Spleen (tissue), 11 donors: ENCODE data around the gene NXN. TPM values are rescaled to one million over a fixed set of nuclear protein-coding genes. Genes with fewer than 3 reads are reported as not detected.

ENCODE experiments used
- DNase-seq: peaks from one replicate; pipeline ENCODE4 v3.0.0-alpha.2; 2020
- H3K27ac ChIP-seq, 8 donors: fragments of 200-600 bp; sonication (generic) in 7 of 8; 1 replicate in 4 of 8; 2 replicates in 4 of 8; pipeline versions ENCODE4 v1.5.0 to v1.8.0; 2016 to 2021; ENCODE audit warnings: inconsistent platforms in 4 of 8, mild to moderate bottlenecking in 4 of 8, moderate library complexity in 1 of 8
- H3K27me3 ChIP-seq, 7 donors: fragments of 200-600 bp; sonication (generic) in 6 of 7; replicated peaks in 1 of 7; 1 replicate in 4 of 7; 2 replicates in 3 of 7; pipeline versions ENCODE4 v1.5.0 to v1.8.0; 2016 to 2021; ENCODE audit warnings: inconsistent platforms in 3 of 7, mild to moderate bottlenecking in 1 of 7
- H3K36me3 ChIP-seq, 6 donors: fragments of 200-600 bp; sonication (generic) in 5 of 6; 1 replicate in 4 of 6; 2 replicates in 2 of 6; pipeline versions ENCODE4 v1.5.0 to v1.8.0; 2016 to 2021; ENCODE audit warnings: inconsistent platforms in 2 of 6
- H3K4me1 ChIP-seq, 6 donors: fragments of 200-600 bp; sonication (generic) in 5 of 6; 1 replicate in 3 of 6; 2 replicates in 3 of 6; pipeline versions ENCODE4 v1.5.0 to v1.8.0; 2016 to 2021; ENCODE audit warnings: inconsistent platforms in 3 of 6
- H3K4me3 ChIP-seq, 8 donors: fragments of 200-600 bp; sonication (generic) in 7 of 8; 1 replicate in 4 of 8; 2 replicates in 4 of 8; pipeline versions ENCODE4 v1.5.0 to v1.8.0; 2016 to 2021; ENCODE audit warnings: inconsistent platforms in 4 of 8, mild to moderate bottlenecking in 4 of 8, moderate library complexity in 2 of 8
- H3K9me3 ChIP-seq, 8 donors: fragments of 200-600 bp; sonication (generic) in 7 of 8; 1 replicate in 4 of 8; 2 replicates in 4 of 8; pipeline versions ENCODE4 v1.5.0 to v1.8.0; 2016 to 2021; ENCODE audit warnings: inconsistent platforms in 4 of 8
- CTCF ChIP-seq, 11 experiments: fragments of 200-600 bp in 7 of 11; fragments of 450-650 bp in 4 of 11; sonication (generic) in 4 of 11; IDR thresholded peaks in 8 of 11; conservative IDR thresholded peaks in 3 of 11; 1 replicate in 7 of 11; 2 replicates in 4 of 11; pipeline versions ENCODE4 v1.4.0 to v1.8.0; 2016 to 2021; ENCODE audit warnings: antibody characterized with exemption in 11 of 11, inconsistent platforms in 4 of 11, mild to moderate bottlenecking in 1 of 11
- POLR2A ChIP-seq, 3 donors: fragments of 450-650 bp; IDR thresholded peaks; one replicate each; pipeline ENCODE4 v1.5.1; 2017; ENCODE audit warnings: antibody characterized with exemption in 3 of 3, mild to moderate bottlenecking in 1 of 3
- POLR2AphosphoS5 ChIP-seq, 3 donors: sonication (generic); formaldehyde crosslinking; IDR thresholded peaks; one replicate each; pipeline ENCODE4 v1.5.1; 2017; ENCODE audit warnings: antibody characterized with exemption in 3 of 3
- WGBS, 5 donors: extraction: QIAGEN DNeasy Blood & Tissue Kit in 3 of 5; methylation state at CpG; one replicate each; pipeline versions ENCODE4 v1.1.5 to v1.1.7; 2013 to 2018; 5-methylcytosine and 5-hydroxymethylcytosine counted together
- intact Hi-C: fragments of 100-400 bp; cut with DNase I; formaldehyde crosslinking; loops from one replicate; pipeline ENCODE4 v1.15.0; 2023; ENCODE audit warnings: low total_unique reads
- polyA plus RNA-seq, 3 donors: library from polyadenylated mRNA; stranded (reverse); fragments of 200-250 nt; gene quantifications; one replicate each; pipeline ENCODE4 v1.2.1, GENCODE V29; 2013
- total RNA-seq, 7 donors: library from RNA; depleted of rRNA in 3 of 7; stranded (reverse); fragments of >200 nt in 3 of 7; fragmentation: NEBNext Ultra II Directional in 4 of 7; extraction: Animal tissue kit (Norgen Biotek cat#: 25700) in 4 of 7; gene quantifications; one replicate each; pipeline versions ENCODE4 v1.1.0 to v1.2.1, GENCODE V29; 2016 to 2021
- donor health status: healthy with polysubstance abuse.
- donor health status: DM: no; HTN: no; CAD: no; lungs with moderate emphysema.
- donor health status: DM: no; HTN: no; CAD: no.
- donor health status: Bipolar disorder and iron deficiency.
- donor health status: healthy.
- donor health status: DM: no; HTN: no; CAD: no.
- donor health status: DM: yes; HTN: yes; CAD: no.

The NXN gene
- total and polyA plus RNA-seq, 10 donors = 3.9 to 21.4 (median 10.3) TPM

GRCh38 chr17:773467-774312 lies 205.9 kb downstream of the NXN start:
- no peak for DNase-seq
- intact Hi-C loops = no loop called here
- TF ChIP-seq CTCF (IDR thresholded peaks at IDR 0.05 in 8 of 11, conservative IDR thresholded peaks at IDR 0.05 in 3 of 11) (no peak), POLR2A (IDR thresholded peaks at IDR 0.05) (no peak), POLR2AphosphoS5 (IDR thresholded peaks at IDR 0.05) (no peak)

GRCh38 chr17:773016-773415 lies 206.6 kb downstream of the NXN start:
- H3K4me1 ChIP-seq = peaks cover 0 to 6% (median 0%) of the 10 kb centered on the region in 6 donors
- H3K4me3 ChIP-seq = no peak overlapping the region
- H3K9me3 ChIP-seq = no peaks in the 10 kb centered on the region
- no peaks in the 10 kb centered on the region for H3K27me3 ChIP-seq
- H3K27ac ChIP-seq = no peak overlapping the region
- TF ChIP-seq CTCF (IDR thresholded peaks at IDR 0.05 in 8 of 11, conservative IDR thresholded peaks at IDR 0.05 in 3 of 11) (no peak), POLR2AphosphoS5 (IDR thresholded peaks at IDR 0.05) (no peak), POLR2A (IDR thresholded peaks at IDR 0.05) (no peak)
- 87 to 95% (median 92%) methylated on average over 5 of the region's 5 CpGs for WGBS, 5 donors
- intact Hi-C loops = no loop called here
- H3K36me3 ChIP-seq = peaks cover 10 to 100% (median 85%) of the 10 kb centered on the region in 6 donors
- DNase-seq = no peak

More at GRCh38 chr17:773467-774312, 205.9 kb downstream of the NXN start:
- Histone ChIP-seq H3K27me3 (no peaks in the 10 kb centered on the region), H3K36me3 (peaks cover 13 to 100% (median 92%) of the 10 kb centered on the region in 6 donors), H3K9me3 (no peaks in the 10 kb centered on the region), H3K27ac (peak overlapping the region in 1 of 8 donors; percentile 4), H3K4me3 (no peak overlapping the region), H3K4me1 (peaks cover 0 to 6% (median 0%) of the 10 kb centered on the region in 6 donors)
- WGBS, 5 donors = 64 to 77% (median 71%) methylated on average over 14 of the region's 14 CpGs

GRCh38 chr17:767076-767475 lies 212.5 kb downstream of the NXN start:
- no peaks in the 10 kb centered on the region for H3K4me1 ChIP-seq

More at GRCh38 chr17:767076-767475, 212.5 kb downstream of the NXN start:
- WGBS, 5 donors = 79 to 91% (median 87%) methylated on average over 3 of the region's 3 CpGs
- intact Hi-C loops = no loop called here
- Histone ChIP-seq H3K27me3 (no peaks in the 10 kb centered on the region), H3K4me3 (no peak overlapping the region), H3K36me3 (peaks cover 10 to 100% (median 80%) of the 10 kb centered on the region in 6 donors), H3K9me3 (no peaks in the 10 kb centered on the region), H3K27ac (no peak overlapping the region)
- no peak for TF ChIP-seq POLR2AphosphoS5 (IDR thresholded peaks at IDR 0.05)
- no peak for TF ChIP-seq CTCF (IDR thresholded peaks at IDR 0.05 in 8 of 11, conservative IDR thresholded peaks at IDR 0.05 in 3 of 11)
- TF ChIP-seq POLR2A (IDR thresholded peaks at IDR 0.05) = no peak
- no peak for DNase-seq
